NCI-H748 (cell line): ENCODE data around the gene GNB2.

Experiments used
- DNase-seq: peaks from one replicate; lab custom pipeline; 2025; ENCODE audit not compliant: unreplicated experiment; lab: John Stamatoyannopoulos, UW

Gene GNB2

DNA sequence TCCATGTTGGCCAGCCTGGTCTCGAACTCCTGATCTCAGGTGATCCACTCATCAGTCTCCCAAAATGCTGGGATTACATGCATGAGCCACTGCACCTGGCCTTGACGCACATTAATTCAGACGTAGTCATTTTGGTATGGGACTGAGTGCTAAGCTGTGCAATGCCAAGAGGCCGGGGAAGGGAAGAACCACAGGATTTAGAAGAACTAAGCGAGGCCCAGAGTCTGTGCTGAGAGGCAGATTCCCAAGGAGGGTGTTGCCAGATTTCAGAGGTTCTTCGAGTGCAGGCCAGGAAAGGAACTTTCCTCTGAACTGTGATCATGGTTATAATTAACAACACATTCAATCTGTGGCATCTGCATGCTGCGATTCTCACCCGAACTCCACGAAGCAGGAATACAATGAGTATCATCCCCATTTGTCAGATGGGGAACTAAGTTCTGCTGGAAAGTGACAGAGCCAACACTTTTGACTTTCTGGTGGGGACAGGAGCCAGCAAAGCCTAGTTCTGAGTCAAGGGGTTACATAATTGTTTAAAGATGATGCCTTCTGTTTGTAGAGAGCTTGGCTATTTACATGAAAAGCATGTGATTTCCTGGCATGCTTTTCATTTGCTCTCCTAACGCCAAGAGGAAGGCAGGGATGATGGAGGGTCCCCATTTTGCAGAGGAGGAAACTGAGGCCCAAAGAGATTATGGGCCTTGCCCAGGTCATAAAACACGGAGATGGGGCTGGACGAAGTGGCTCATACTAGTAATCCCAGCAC is 53.6 kb downstream of the GNB2 start:
- no peak for DNase-seq

DNA sequence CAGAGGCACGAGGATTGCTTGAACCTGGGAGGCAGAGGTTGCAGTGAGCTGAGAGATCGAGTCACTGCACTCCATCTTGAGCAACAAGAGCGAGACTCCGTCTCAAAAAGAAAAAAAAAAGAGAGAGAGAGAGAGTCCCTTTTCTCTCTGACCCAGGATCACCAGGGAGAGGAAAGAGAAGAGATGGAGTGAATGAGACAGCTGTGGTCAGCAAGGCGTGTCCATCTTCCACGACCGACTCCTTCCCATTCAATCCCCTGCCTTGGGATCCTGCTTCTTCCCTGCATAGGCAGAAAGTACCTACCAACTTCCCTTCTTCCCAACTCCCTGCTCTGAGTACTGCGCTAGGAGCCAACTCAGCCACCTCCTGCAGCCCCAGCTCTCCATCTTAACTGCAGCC is 54.7 kb downstream of the GNB2 start:
- DNase-seq: no peak
